GM21576 (cell line): ENCODE results near the gene LRRC75A.
A peak's percentile ranks its signal among the peaks of the same experiment; 100 is the strongest.
"Not testable (repeated sequence)": the region's sequence is repeated elsewhere in the genome, so short reads cannot be mapped to it uniquely, and the experiment has no call there.

Experiments used
- ATAC-seq: cut with Tn5 transposase; IDR thresholded peaks from one replicate; pipeline ENCODE4 v1.9.1; 2021; ENCODE audit warnings: mild to moderate bottlenecking, moderate library complexity; ENCODE audit not compliant: unreplicated experiment

Gene LRRC75A

GRCh38 chr17:16455997-16456741 is 35.8 kb downstream of the LRRC75A start:
- ATAC-seq: no peak

GRCh38 chr17:16453493-16453851 is 38.5 kb downstream of the LRRC75A start:
- ATAC-seq: no peak

GRCh38 chr17:16452268-16452667 is 39.7 kb downstream of the LRRC75A start:
- ATAC-seq: not testable (repeated sequence)

GRCh38 chr17:16450028-16450427 is 42.0 kb downstream of the LRRC75A start:
- ATAC-seq: no peak

GRCh38 chr17:16449121-16449570 is 42.8 kb downstream of the LRRC75A start:
- no peak for ATAC-seq

GRCh38 chr17:16448490-16448889 is 43.5 kb downstream of the LRRC75A start:
- no peak for ATAC-seq

GRCh38 chr17:16447676-16448075 is 44.3 kb downstream of the LRRC75A start:
- no peak for ATAC-seq

GRCh38 chr17:16446338-16446983 is 45.5 kb downstream of the LRRC75A start:
- no peak for ATAC-seq

- no peak for ATAC-seq
Observed at GRCh38 chr17:16444258-16444886, 47.6 kb downstream of the LRRC75A start.

- ATAC-seq: no peak
Observed at GRCh38 chr17:16443511-16444257, 48.3 kb downstream of the LRRC75A start.

GRCh38 chr17:16442594-16443510 is 49.1 kb downstream of the LRRC75A start:
- no peak for ATAC-seq

- no peak for ATAC-seq
Observed at GRCh38 chr17:16442141-16442540, 49.9 kb downstream of the LRRC75A start.

- ATAC-seq: no peak
Observed at GRCh38 chr17:16440901-16441629, 50.9 kb downstream of the LRRC75A start.

- ATAC-seq: not testable (repeated sequence)
Observed at GRCh38 chr17:16440354-16440753, 51.6 kb downstream of the LRRC75A start.

GRCh38 chr17:16439811-16440351 is 52.1 kb downstream of the LRRC75A start:
- ATAC-seq: no peak

GRCh38 chr17:16439303-16439791 is 52.6 kb downstream of the LRRC75A start:
- peak; percentile 1 for ATAC-seq

- peak; percentile 73 for ATAC-seq
Observed at GRCh38 chr17:16438557-16439302, 53.3 kb downstream of the LRRC75A start.

GRCh38 chr17:16438173-16438556 is 53.8 kb downstream of the LRRC75A start:
- ATAC-seq: no peak
